ENCODE measurements around the gene PPIH. TPM values are rescaled to one million over a fixed set of nuclear protein-coding genes. Genes with fewer than 3 reads are reported as not detected.

Gene PPIH
- total and polyA plus RNA-seq, 10 of the 15 experiments (the other 5 are each of a cell fraction or from before 2014, with no cell fraction given): 75.1 to 172 (median 122) TPM

DNA sequence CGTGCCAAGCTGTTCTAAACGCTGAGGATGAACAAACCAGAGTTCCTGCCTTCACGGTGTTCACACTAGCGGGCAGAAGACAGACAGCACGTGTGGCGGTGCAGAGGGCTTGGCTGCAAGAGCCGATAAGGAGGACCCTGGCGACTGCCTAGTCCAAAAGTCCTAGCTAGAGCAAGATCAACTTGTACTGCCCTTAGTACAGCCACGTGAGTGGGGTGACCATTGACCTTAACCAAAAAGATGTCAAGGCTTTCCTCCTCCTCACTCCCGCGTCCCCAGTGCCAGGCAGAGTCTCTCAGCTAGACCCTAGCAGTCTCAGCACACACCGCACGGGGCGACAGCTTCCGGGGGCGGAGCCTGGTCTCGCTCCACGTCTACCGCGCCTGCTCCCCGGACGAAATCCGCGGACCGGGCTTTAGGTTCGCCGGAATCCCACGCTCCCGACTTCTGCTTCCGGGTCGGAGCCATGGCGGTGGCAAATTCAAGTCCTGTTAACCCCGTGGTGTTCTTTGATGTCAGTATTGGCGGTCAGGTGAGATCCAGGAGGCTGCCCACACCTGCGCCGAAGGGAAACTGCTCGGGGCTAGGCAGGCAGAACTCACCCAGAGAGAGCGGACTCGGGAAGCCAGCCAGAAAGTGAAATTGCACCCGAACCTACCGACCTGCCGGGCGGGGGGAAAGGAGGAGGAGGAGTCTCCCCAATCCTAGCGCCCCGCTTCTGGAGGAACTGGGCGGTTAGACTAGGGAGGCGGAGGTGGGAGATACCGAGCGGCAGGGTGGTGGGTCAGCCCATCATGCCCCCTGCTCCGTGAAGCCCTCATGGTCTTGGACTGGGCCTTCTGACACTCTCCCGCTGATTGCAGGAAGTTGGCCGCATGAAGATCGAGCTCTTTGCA lies at the start of gene PPIH (continued):
- TF ChIP-seq E4F1 (IDR thresholded peaks at IDR 0.05; ENCODE audit: borderline replicate concordance, partially characterized antibody): no peak
- TF ChIP-seq MEF2B (IDR thresholded peaks at IDR 0.05; ENCODE audit: partially characterized antibody, poor library complexity, severe bottlenecking): peak; percentile 43
- TF ChIP-seq SUPT20H (IDR thresholded peaks at IDR 0.05; ENCODE audit: borderline replicate concordance, control insufficient read depth, low read depth, low read length): no peak
- 0 out of 2 replicates have a peak, but pooled peaks have one; percentile 40 for TF ChIP-seq HDAC2 (IDR thresholded peaks at IDR 0.05)
- TF ChIP-seq, protein P1, sequence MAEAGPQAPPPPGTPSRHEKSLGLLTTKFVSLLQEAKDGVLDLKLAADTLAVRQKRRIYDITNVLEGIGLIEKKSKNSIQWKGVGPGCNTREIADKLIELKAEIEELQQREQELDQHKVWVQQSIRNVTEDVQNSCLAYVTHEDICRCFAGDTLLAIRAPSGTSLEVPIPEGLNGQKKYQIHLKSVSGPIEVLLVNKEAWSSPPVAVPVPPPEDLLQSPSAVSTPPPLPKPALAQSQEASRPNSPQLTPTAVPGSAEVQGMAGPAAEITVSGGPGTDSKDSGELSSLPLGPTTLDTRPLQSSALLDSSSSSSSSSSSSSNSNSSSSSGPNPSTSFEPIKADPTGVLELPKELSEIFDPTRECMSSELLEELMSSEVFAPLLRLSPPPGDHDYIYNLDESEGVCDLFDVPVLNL (IDR thresholded peaks at IDR 0.05; ENCODE audit: low read depth, low read length): peak; percentile 94
- peak; percentile 74; the same call in 1 of the 2 replicates for TF ChIP-seq SMARCA5 (IDR thresholded peaks at IDR 0.05)
- peak; percentile 80 for TF ChIP-seq HCFC1 (IDR thresholded peaks at IDR 0.05; ENCODE audit: low read length)
- TF ChIP-seq YY1 (IDR thresholded peaks at IDR 0.05; ENCODE audit: low read depth, low read length): peak; percentile 93
- TF ChIP-seq CUX1 (IDR thresholded peaks at IDR 0.05; ENCODE audit: insufficient replicate concordance, low read depth, low read length): no peak
- TF ChIP-seq NR2F1 (conservative IDR thresholded peaks at IDR 0.05): peak; percentile 79
